DMS 273 treated with DMSO at 0.1 percent for 48 hours (cell line): ENCODE data around the gene GSN.
A peak's percentile ranks its signal among the peaks of the same experiment; 100 is the strongest.

Experiments used
- DNase-seq: peaks from one replicate; lab custom pipeline; 2025; lab: John Stamatoyannopoulos, UW

The GSN gene

GRCh38 chr9:121246821-121247561 lies 21.0 kb upstream of the GSN start:
- no peak for DNase-seq

GRCh38 chr9:121249563-121249962 lies 18.4 kb upstream of the GSN start:
- DNase-seq = no peak

GRCh38 chr9:121252104-121252851 lies 15.7 kb upstream of the GSN start:
- DNase-seq = no peak

- DNase-seq = no peak
Observed at GRCh38 chr9:121253162-121253561, 14.8 kb upstream of the GSN start.

GRCh38 chr9:121253821-121254501 lies 14.0 kb upstream of the GSN start:
- DNase-seq = no peak

GRCh38 chr9:121259498-121259897 lies 8.5 kb upstream of the GSN start:
- no peak for DNase-seq

- no peak for DNase-seq
Observed at GRCh38 chr9:121259935-121260334, 8.0 kb upstream of the GSN start.

GRCh38 chr9:121260457-121261106 lies 7.4 kb upstream of the GSN start:
- no peak for DNase-seq

- no peak for DNase-seq
Observed at GRCh38 chr9:121261107-121261460, 6.9 kb upstream of the GSN start.

GRCh38 chr9:121261755-121262154 lies 6.2 kb upstream of the GSN start:
- DNase-seq = no peak

- DNase-seq = no peak
Observed at GRCh38 chr9:121262423-121262822, 5.5 kb upstream of the GSN start.

GRCh38 chr9:121262953-121263352 lies 5.0 kb upstream of the GSN start:
- DNase-seq = no peak

GRCh38 chr9:121266356-121266755 lies 1.6 kb upstream of the GSN start:
- DNase-seq = no peak

GRCh38 chr9:121266906-121267650 lies 884 bp upstream of the GSN start:
- no peak for DNase-seq

- DNase-seq = no peak
Observed at GRCh38 chr9:121268598-121268850, 562 bp downstream of the GSN start.

GRCh38 chr9:121268851-121269641 lies 1.1 kb downstream of the GSN start:
- no peak for DNase-seq

GRCh38 chr9:121269642-121270254 lies 1.8 kb downstream of the GSN start:
- no peak for DNase-seq

GRCh38 chr9:121271368-121272341 lies 3.7 kb downstream of the GSN start:
- peak; percentile 40 for DNase-seq

GRCh38 chr9:121272401-121272948 lies 4.5 kb downstream of the GSN start:
- no peak for DNase-seq
